ENCODE results near the gene SNPH.

Gene SNPH

GRCh38 chr20:1325173-1326030 is 59.3 kb downstream of the SNPH start:
- peak; percentile 97 for DNase-seq

GRCh38 chr20:1326031-1326930 is 60.2 kb downstream of the SNPH start:
- DNase-seq = no peak

- DNase-seq = no peak
These were observed 61.2 kb downstream of the SNPH start for GRCh38 chr20:1327241-1327653.

- DNase-seq = no peak
These were observed 62.0 kb downstream of the SNPH start for GRCh38 chr20:1327827-1328679.

- DNase-seq = no peak
These were observed 62.7 kb downstream of the SNPH start, which contains the start of gene SDCBP2 for GRCh38 chr20:1328680-1329330. TSS of gene SDCBP2 (minus strand) at chr20:1329139. CDS start at chr20:1320416, 8,723 bp downstream.

GRCh38 chr20:1330075-1330830 is 64.2 kb downstream of the SNPH start:
- DNase-seq = no peak

GRCh38 chr20:1331101-1331500 is 65.0 kb downstream of the SNPH start:
- no peak for DNase-seq

- DNase-seq = no peak
These were observed 65.8 kb downstream of the SNPH start for GRCh38 chr20:1331801-1332453.

GRCh38 chr20:1332749-1333300 is 66.7 kb downstream of the SNPH start:
- no peak for DNase-seq

- no peak for DNase-seq
These were observed 67.6 kb downstream of the SNPH start for GRCh38 chr20:1333462-1334369.

- no peak for DNase-seq
These were observed 68.3 kb downstream of the SNPH start for GRCh38 chr20:1334370-1334731.

GRCh38 chr20:1334761-1335160 is 68.7 kb downstream of the SNPH start:
- no peak for DNase-seq

- no peak for DNase-seq
These were observed 70.0 kb downstream of the SNPH start for GRCh38 chr20:1335961-1336698.

GRCh38 chr20:1336699-1337367 is 70.7 kb downstream of the SNPH start:
- DNase-seq = peak; percentile 36

GRCh38 chr20:1337441-1337840 is 71.3 kb downstream of the SNPH start:
- no peak for DNase-seq

- no peak for DNase-seq
These were observed 72.0 kb downstream of the SNPH start for GRCh38 chr20:1338096-1338495.

GRCh38 chr20:1338801-1339200 is 72.7 kb downstream of the SNPH start:
- no peak for DNase-seq
